Measurements from ENCODE around the gene PTPN1.

DNA sequence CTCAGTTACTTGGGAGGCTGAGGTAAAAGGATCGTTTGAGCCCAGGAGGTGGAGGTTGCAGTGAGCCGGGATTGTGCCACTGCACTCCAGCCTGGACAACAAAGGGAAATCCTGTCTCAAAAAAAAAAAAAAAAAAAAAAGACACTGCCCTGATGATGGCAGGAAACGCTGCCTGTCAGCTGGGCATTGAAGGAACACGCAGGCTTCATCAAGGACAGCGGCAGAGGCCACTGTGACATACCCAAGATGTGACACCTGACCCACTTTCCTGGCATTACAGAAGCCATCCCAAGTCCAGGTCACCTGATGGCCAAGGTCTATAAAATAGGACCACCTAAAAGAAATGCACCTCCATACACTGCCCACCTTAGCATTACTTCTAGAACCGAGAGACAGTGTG, 105.2 kb downstream of the PTPN1 start:
- no peak for TF ChIP-seq POLR2A (IDR thresholded peaks at IDR 0.05)
- TF ChIP-seq, protein P1, sequence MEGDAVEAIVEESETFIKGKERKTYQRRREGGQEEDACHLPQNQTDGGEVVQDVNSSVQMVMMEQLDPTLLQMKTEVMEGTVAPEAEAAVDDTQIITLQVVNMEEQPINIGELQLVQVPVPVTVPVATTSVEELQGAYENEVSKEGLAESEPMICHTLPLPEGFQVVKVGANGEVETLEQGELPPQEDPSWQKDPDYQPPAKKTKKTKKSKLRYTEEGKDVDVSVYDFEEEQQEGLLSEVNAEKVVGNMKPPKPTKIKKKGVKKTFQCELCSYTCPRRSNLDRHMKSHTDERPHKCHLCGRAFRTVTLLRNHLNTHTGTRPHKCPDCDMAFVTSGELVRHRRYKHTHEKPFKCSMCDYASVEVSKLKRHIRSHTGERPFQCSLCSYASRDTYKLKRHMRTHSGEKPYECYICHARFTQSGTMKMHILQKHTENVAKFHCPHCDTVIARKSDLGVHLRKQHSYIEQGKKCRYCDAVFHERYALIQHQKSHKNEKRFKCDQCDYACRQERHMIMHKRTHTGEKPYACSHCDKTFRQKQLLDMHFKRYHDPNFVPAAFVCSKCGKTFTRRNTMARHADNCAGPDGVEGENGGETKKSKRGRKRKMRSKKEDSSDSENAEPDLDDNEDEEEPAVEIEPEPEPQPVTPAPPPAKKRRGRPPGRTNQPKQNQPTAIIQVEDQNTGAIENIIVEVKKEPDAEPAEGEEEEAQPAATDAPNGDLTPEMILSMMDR (IDR thresholded peaks at IDR 0.05) = no peak
